Activated CD4-positive, alpha-beta T cell treated with anti-CD3 and anti-CD28 coated beads for 4 hours (primary cell): ENCODE measurements around the gene CPXM1.
"Not testable (repeated sequence)": the region's sequence is repeated elsewhere in the genome, so short reads cannot be mapped to it uniquely, and the experiment has no call there.

Experiments
- DNase-seq, 2 donors: peaks; one replicate each; pipeline ENCODE4 v3.0.0-alpha.2; 2020

CPXM1 gene

DNA sequence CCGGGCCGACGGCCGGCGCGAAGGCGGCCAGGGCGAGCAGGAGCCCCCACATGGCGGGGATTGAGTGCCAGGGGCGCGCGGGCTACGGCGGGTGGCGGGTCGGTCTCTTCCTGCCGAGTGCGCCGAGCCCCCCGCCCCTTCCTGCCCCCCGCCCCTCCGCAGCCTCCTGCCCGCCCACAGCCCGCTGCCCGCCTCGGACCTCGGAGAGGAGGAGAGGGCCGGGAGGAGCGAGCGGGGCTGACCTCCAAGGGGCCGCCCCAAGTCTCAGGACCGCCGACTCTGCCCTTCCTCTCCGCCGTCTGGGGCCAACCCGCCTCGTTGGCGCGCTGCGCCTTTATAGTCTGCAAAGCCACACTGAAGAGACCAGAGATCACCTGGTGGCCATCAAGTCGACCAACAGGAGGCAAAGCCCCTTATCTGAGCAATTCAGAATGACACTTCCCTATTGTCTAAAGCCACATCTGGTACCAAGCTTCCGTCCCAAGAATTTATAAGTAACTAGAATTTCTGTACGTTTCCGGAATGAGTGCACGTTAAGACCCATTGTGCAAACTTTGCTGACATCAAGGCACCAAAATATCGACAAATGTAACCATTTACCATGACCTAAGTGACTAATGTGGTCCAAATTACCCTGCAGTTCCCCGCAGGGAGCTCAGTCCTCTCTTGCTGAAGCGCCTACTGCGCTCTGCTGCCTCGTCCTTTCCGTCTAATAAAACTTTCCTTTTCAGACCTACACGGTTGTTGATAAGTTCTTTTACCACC, at the start of gene CPXM1:
TSS of gene CPXM1 (minus strand) at position 107 of the 765 bp plus-strand sequence. CDS start at position 52, 55 bp downstream.
- no peak for DNase-seq

DNA sequence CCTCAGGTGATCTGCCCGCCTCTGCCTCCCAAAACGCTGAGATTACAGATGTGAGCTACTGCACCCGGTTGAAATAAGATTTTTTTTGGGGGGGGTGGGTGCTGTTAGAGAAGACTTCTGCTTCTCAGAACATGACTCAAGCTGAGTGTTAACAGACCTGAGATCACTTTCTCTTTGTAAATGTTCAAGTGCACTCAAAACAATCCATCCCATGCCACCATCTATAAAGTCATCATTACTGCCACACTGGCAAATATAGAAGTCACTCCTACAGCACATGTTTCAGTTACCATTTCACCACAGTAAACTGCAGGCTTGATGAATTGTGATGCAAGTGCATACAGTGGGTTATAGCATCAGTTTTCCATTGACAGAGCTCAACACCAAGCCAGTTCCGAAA, 49.1 kb upstream of the CPXM1 start:
- no peak for DNase-seq

DNA sequence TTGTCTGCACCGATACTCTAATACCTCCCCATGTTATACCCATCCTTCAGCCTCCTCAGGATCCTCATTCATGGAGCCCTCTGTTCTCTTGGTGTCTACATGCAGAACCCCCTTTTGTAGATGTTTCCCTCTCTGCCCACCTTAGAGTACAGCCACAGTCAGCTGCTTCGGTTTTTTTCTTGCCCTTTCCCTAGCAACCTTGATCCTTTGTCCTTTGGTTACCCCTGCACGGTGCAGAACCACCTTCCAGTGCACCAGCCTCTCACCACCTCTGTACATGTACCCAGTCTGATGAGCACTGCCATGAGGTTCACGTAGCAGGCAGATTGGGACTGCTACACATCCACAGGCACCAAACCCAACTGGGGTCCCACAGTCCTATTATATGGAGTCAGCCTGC, 47.4 kb upstream of the CPXM1 start:
- no peak for DNase-seq

DNA sequence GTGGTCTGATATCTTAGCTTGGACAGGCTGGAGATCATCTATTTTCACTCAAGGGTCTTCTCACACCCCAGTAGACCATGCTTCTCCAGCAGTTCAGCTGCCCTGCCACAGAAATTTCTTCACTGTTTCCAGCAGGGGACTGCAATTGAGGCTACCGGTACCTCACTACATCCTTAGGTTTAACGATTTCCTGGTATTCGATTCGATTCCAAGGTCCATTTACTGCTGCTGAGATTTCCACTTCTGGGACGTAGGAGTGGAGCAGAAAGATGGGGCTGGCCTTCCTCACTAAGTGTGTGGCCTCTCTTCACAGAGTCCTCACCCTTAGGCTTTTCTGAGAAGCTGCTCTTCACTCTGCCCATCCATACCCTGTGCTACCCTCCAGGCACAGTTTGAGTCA, 46.3 kb upstream of the CPXM1 start:
- DNase-seq: no peak

DNA sequence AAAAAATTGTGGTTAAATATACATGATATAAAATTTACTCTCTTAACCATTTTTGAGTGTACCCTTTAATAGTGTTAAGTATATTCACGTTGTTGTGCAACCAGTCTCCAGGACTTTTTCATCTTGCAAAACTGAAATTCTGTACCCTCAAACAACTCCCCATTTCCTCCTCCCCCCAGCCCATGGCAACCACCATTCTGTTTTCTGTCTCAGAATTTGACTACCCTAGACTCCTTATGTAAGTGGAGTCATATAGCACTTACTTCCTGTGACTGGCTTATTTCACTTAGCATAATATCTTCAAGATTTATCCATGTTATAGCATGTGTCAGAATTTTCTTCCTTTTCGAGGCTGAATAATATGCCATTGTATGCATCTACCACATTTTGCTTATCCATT, 45.2 kb upstream of the CPXM1 start:
- DNase-seq: no peak

DNA sequence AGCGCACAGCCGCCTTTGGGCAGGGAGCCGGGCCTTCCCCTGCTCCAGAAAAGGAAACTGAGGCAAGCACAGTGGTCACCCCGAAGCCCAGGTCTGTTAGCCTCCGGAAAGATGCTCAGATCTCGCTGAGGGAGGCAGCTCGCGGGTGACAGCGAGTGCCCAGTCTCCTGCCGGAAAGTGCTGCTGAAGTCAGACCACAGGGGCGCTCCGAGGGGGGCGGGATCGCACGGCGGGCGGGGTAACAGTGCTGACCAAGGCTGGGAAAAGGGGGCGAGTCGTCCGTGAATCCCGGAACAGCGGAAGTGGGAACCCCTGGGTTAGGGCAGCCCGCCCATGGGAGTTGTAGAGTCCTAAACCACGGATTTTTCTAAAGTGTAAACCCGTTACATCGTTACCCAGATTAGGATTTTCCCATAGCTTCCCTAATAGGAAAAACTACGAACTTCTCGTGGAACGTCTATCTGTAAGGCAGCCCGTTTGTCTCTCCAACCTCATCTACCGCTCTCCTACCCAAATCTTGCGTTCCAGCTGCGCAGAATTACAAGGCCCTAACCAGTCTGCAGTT, 40.6 kb upstream of the CPXM1 start:
- DNase-seq: peak; percentile 16 to 35

DNA sequence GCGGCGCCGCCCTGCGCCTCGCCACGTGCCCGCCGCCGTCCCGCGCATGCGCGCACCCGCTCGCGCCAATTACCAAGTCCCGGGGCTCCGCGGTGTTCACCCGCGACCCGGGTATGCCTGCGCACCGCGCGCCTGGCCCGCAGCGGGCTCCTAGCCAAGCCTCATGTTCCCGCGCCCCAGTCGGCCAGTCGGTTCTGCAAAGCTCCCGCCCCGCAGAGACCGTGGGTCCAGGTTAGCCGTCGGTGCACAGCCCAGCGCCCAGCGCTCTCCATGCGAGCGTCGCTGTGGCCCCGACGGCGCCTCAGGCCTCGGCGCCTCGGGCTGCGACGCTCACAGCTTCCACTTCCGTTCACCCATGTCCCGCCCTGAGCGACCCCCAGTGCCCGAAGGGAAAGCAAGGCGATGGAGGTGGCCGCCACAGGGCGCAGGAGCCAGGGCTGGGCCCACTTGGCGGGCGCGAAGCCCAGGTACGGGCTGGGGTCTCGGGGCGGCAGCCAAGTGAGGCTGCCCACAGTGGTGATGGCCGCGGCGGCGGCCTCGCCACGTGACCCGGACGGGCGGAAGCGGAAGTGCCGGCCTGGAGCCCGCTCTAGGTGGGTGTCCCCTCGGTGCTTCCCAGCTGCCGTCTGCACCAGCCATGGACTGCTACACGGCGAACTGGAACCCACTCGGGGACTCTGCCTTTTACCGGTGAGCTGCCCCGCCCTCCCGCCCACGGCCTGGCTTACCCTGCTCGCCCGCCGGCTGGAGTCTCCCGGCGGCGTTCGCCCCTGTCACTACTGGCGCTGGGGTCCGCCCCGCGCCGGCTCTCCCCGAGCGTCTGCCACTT, 39.9 kb upstream of the CPXM1 start, which contains the start of the genes PCED1A and VPS16:
TSS of gene PCED1A (minus strand) at position 518 of the 829 bp plus-strand sequence. CDS start 743 bp downstream, outside the sequence.
TSS of gene VPS16 (plus strand) at position 608 of the 829 bp plus-strand sequence. CDS start at position 638, 30 bp downstream.
- DNase-seq: peak; percentile 86 to 87

DNA sequence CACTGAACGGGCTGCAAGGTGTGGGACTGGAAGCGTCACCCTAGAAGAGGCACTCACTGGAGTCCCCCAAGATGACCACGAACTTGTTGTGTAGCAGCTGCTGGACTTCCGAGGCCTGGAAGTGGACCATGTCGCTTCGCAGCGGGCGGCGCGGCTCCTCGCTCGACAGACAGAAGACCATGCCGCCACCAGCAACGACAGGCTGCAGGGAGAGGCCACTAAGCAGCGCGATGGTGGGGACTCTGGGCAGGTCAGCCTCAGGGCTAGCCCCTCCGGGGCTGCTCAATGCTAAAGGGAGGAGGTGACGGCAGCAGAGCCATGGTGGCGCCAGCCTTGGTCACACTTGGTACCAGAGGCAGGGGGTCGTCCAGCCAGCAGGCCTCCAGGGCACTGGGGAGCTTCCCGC, 39.3 kb upstream of the CPXM1 start:
- DNase-seq: no peak

DNA sequence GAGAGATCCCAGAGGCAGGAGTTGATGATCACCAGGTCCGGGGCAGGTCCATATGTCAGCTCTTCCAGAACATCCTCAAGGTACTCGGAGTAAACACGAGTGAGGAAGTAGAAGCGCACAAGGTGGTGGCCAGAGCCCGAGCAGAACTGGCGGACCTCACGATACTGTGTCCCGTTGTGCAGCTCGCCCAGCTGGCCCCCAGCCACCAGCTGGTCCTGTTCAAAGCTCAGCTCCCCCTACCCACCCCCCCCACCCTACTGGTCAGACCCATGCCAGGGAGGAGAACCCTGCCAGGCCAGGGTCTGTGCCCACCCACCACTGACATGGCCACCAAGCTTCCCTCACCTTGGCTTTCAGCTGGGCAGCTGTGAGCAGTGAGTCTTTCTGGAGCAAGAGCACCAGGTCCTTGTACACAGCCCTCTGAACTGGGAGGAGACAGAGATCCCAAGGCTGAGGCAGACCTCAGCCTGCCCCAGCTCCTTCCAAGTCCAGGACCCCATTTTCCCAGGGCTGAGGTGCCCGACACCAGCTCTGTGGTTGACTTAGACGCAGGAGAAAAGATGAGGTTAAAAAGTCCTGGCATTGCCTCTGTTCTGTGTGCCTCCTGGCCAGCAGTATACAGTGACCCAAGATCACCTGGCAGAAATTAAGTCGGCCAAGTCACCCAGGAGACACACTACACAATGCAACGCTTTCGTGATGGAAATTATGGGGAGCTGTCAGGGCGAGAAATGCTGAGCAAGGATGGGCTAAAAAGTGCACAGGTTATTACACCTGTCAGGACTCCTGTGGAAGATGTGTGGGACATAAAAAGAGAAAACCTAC, 38.6 kb upstream of the CPXM1 start:
- DNase-seq: no peak

DNA sequence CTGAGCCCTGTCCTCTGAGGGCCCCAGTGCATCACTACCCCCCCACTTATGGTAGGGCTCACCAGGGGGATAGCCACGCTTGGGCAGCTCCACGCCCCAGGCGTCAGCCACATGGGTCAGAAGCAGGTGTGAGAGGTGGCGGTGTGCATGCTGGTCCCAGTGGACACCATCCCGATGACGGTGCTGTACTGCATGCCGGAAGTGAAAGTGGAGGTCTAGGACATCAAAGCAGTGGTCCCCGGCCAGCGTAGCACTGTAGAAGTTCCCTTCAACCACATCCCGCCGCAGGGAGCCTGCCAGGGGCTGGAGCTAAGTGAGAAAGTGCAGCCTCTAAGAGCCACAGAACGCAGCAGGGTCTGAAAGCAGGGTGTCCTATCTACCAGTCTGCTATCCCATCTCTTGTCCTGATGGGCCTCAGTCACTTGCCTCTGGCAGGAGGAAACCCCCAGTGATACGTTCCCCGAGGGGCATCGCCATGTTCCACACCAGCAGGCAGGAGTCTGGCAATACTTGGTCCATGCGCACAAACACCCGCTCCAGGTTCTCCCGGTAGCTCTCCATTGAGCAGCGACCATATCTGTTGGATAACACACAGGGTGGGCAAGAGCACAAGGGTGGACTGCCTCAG, 37.9 kb upstream of the CPXM1 start:
- no peak for DNase-seq

DNA sequence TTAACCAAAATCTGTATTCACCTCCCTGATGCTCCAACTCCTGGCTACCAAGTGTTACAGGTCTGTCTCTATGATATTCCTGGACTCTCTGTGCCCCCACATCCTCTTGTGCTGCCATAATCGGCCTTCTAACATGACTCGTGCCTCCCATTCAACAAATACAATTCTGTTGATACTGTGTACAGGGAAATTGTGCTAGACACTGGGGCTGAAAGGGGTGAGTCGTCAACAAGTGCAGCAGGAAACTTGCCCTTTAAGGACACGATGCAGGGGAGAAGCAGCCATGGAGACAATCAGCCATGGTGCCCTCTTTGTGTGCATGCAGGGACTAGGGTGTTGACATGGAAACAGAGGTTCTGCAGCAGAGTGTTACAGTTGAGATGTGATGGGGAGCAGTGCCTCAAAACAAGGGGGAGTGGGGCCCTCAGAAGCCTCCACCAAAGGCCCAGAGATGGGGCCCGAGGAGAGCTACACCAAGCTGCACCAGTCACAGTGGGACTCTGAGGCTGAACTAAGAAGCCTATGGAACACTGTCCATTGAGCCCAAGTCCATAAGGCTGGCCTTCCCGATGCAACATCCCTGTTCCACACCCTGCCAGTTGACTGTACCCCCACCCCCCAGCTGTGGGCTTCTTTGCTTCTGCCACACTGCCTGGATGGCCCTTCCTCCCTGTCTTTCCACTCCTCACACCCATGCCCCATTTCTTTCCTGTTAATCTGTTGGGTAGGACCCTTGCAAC, 37.0 kb upstream of the CPXM1 start:
- no peak for DNase-seq

DNA sequence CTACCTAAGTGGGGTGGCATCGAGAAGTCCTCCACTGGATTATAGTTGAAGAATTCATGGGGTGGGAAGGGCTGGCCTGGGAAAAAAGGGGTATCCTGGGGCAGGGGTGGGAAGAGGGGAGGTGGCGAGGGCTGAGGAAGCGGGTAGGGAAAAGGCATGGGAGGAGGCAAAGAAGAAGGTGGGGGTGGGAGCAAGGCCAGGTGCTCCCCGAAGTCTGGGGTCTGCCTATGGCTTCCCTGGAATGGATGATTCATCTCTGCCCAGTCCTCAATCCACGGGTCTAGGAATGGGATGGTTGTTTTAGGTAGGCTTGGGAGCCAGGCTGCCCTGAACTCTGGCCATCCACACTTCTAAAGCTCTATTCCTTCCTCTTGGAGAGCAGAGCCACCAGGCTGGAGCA, 35.6 kb upstream of the CPXM1 start:
- DNase-seq: no peak

DNA sequence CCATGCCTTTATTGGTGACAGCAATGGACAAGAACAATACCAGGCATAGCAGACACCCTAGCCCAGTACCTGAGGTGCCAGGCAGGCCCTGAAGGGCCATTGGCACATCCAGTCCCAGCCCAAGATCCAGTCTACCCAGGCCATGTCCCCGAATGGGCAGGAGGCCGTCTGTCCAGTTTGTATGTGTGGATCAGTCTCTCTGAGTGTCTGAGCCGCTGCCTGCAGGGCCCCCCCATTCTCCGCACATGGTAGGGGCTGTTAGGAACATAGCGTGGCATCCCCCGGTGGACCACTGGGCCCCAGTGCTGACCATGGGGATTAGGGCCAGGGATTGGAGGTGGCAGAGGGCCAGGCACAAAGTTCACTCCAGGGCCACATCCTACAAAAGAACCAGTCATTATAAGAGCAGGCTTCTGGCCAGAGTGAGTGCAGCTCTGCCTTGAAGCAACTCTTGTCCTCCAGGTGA, 34.9 kb upstream of the CPXM1 start:
- no peak for DNase-seq

DNA sequence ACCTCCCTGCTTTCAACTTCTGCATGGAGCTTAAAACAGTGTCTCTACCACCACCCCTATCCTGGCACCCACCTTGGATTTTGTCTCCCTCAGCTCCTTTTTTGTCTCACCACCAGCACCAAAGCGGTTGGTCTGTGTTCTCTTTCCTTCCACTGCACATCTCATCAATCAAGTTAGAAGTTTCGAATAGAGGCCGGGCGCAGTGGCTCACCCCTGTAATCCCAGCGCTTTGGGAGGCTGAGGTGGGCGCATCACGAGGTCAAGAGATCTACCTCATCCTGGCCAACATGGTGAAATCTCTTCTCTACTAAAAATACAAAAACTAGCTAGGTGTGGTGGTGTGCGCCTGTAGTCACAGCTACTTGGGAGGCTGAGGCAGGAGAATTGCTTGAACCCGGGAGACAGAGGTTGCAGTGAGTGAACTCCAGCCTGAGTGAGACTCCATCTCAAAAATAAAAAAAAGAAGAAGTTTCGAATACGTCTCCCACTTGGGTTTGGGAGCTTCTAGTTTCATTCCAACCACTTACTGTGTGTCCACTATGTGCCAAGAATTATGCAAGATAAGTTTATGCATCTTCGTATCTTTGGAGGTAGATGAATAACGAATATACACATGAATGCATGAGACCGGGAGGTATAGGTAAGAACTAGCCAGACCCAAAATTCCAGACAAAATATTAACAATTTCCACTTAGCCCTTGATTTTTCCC, 34.1 kb upstream of the CPXM1 start:
- DNase-seq: no peak

DNA sequence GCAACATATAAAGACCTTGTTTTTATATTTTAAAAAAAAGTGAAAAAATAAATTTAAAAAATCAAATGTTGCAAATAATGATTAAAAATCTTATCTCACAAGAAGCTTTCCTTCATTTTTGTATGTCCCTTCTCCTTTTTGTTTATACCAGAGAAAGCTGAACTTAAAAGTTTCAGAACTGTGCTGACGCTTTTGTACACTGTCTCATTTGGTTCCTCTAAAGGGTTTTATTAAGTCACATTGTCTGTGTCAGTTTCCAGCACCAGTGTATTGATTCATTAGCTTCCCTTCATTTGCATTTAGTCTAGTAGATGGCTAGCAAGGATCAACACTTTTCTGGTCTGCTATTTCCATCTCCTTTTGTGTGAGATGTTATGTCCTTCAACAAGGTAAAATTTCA, 33.3 kb upstream of the CPXM1 start:
- no peak for DNase-seq

DNA sequence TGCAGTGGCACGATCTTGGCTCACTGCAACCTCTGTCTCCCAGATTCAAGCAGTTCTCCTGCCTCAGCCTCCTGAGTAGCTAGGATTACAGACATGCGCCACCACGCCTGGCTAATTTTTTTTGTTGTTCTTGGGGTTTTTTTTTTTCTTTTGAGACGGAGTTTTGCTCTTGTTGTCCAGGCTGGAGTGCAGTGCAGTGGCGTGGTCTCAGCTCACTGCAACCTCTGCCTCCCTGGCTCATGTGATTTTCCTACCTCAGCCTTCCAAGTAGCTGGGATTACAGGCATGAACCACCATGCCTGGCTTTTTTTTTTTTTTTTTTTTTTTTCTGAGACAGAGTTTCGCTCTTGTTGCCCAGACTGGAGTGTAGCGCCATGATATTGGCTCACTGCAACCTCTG, 30.8 kb upstream of the CPXM1 start:
- not testable (repeated sequence) for DNase-seq

DNA sequence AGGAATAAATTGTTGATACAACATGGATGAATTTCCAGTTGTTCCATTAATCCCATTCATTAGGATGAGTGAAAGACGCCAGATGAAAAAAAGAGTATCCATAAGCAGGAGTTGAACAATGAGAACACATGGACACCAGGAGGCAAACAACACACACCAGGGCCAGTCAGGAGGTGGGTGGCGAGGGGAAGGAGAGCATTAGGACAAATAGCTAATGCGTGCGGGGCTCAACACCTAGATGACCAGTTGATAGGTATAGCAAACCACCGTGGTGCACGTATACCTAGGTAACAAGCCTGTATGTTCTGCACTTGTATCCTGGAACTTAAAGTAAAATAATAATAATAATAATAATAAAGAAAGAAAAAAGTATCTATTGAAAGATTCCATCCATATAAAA, 28.9 kb upstream of the CPXM1 start:
- DNase-seq: no peak

DNA sequence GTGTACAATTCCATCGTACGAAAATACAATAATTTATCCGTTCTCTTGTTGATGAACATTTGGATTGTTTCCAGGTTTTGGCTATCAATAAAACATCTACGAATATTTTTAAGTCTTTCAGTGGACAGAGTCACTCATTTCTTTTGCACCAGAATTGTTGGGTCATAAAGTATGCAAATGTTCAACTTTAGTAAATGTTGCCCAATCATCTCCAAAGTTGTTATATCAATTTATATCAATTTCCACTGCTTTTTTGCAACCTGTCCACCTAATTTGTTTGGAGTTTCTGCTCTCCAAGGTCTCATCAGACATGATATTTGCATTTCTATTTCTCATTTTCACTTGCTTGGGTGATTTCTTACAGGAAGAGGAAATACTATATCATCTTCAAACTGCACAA, 26.2 kb upstream of the CPXM1 start:
- DNase-seq: no peak

DNA sequence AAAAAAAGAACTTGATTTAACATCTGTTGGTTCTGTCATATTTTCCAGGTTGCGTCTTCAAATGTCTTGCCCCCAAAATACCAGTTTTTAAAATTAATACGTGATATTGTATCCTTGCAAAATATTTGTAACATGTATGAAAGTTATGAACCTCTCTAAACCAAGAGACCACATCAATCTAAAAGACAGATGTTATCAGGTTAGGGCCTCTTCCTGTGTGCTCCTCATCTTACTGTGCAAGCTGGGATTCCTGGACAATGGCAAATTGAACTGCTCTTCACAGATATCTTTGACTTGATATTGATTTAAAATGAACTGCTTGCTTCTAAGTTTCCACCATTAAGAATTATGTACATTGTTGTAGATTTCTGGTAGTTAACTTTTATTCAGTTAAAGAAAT, 25.3 kb upstream of the CPXM1 start:
- DNase-seq: no peak

DNA sequence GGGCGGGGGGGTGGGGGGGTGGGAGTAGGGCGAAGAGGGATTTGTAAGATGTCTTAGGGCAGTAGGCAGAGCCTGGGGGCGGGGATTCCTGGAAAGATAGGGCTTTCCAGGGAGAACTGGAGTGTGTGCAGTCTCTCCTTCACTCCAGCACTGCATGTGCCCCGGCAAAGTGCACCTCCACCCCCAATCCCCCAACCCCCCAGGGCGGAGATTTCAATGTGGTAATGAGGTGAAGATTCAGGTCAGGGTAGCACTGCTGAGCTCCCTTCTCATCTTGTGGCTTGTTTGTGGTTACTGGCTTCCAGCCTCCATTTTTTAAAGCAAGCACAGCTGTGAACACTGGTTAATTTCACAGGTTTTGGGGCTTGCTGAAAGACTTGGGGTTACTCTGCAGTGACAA, 21.6 kb upstream of the CPXM1 start:
- peak in 1 of 2 donors; percentile 28 for DNase-seq
